ENCODE measurements around the gene CSK. TPM values are rescaled to one million over a fixed set of nuclear protein-coding genes. Genes with fewer than 3 reads are reported as not detected.

CSK gene
- total and polyA plus RNA-seq, 8 donors, result 15.2 to 61.0 (median 24.0) TPM

GRCh38 chr15:74843445-74843828 is 61.6 kb downstream of the CSK start:
- DNase-seq, result no peak
- 16 to 19% (median 17%) methylated on average over 16 to 18 of the region's 18 CpGs for WGBS, 5 donors
- intact Hi-C loops (cut with DNase I; ENCODE audit: low total_unique reads), result loop anchor here (10.0 kb wide), 1 partner anchor 51 kb away; the partner anchor contains the start of gene MPI
- peak overlapping the region; percentile 75 to 84 (median 80) for H3K4me3 ChIP-seq
- H3K36me3 ChIP-seq, result peaks cover 22 to 76% (median 69%) of the 10 kb centered on the region in 4 donors
- H3K4me1 ChIP-seq, result peaks cover 22 to 60% (median 38%) of the 10 kb centered on the region in 4 donors
- no peaks in the 10 kb centered on the region for H3K9me3 ChIP-seq
- H3K27ac ChIP-seq, result peak overlapping the region; percentile 85 to 93 (median 88)
- TF ChIP-seq EP300 (IDR thresholded peaks at IDR 0.05), result no peak
- no peak for TF ChIP-seq CTCF (IDR thresholded peaks at IDR 0.05)
- TF ChIP-seq POLR2A (IDR thresholded peaks at IDR 0.05), result no peak
- TF ChIP-seq POLR2AphosphoS5 (IDR thresholded peaks at IDR 0.05), result no peak
- H3K27me3 ChIP-seq, result no peaks in the 10 kb centered on the region

- intact Hi-C loops (cut with DNase I; ENCODE audit: low total_unique reads), result loop anchor here (10.0 kb wide), 1 partner anchor 51 kb away; the partner anchor contains the start of gene MPI
- no peak for DNase-seq
- Histone ChIP-seq H3K27ac (peak overlapping the region; percentile 85 to 93 (median 88)), H3K36me3 (peaks cover 27 to 76% (median 69%) of the 10 kb centered on the region in 4 donors), H3K9me3 (no peaks in the 10 kb centered on the region), H3K27me3 (no peaks in the 10 kb centered on the region), H3K4me1 (peaks cover 22 to 60% (median 38%) of the 10 kb centered on the region in 4 donors), H3K4me3 (peak overlapping the region; percentile 75 to 84 (median 80))
- WGBS, 5 donors, result 47 to 62% (median 55%) methylated on average over 5 to 12 of the region's 12 CpGs
- TF ChIP-seq POLR2A (IDR thresholded peaks at IDR 0.05), result no peak
- TF ChIP-seq EP300 (IDR thresholded peaks at IDR 0.05), result no peak
- no peak for TF ChIP-seq POLR2AphosphoS5 (IDR thresholded peaks at IDR 0.05)
- no peak for TF ChIP-seq CTCF (IDR thresholded peaks at IDR 0.05)
Observed at GRCh38 chr15:74843891-74844299, 62.0 kb downstream of the CSK start.

- peak overlapping the region in 4 of 5 donors; percentile 8 to 91 (median 70) for H3K27ac ChIP-seq
- no peak for TF ChIP-seq CTCF (IDR thresholded peaks at IDR 0.05)
- no peak for TF ChIP-seq POLR2AphosphoS5 (IDR thresholded peaks at IDR 0.05)
- no peak for TF ChIP-seq POLR2A (IDR thresholded peaks at IDR 0.05)
- TF ChIP-seq EP300 (IDR thresholded peaks at IDR 0.05), result no peak
- 68 to 76% (median 71%) methylated on average over 12 of the region's 12 CpGs for WGBS, 5 donors
- no peaks in the 10 kb centered on the region for H3K27me3 ChIP-seq
- intact Hi-C loops (cut with DNase I; ENCODE audit: low total_unique reads), result loop anchor here (10.0 kb wide), 1 partner anchor 50 kb away; the partner anchor contains the start of gene MPI
- DNase-seq, result no peak
- H3K4me3 ChIP-seq, result no peak overlapping the region
- H3K36me3 ChIP-seq, result peaks cover 27 to 76% (median 69%) of the 10 kb centered on the region in 4 donors
- H3K4me1 ChIP-seq, result peaks cover 22 to 60% (median 38%) of the 10 kb centered on the region in 4 donors
- no peaks in the 10 kb centered on the region for H3K9me3 ChIP-seq
Observed at GRCh38 chr15:74844319-74845207, 62.7 kb downstream of the CSK start.

- WGBS, 5 donors, result 52 to 74% (median 72%) methylated on average over 5 of the region's 5 CpGs
- Histone ChIP-seq H3K27ac (peak overlapping the region in 3 of 5 donors; percentile 8 to 53 (median 36)), H3K9me3 (no peaks in the 10 kb centered on the region), H3K27me3 (no peaks in the 10 kb centered on the region), H3K36me3 (peaks cover 33 to 76% (median 69%) of the 10 kb centered on the region in 4 donors), H3K4me3 (no peak overlapping the region), H3K4me1 (peaks cover 22 to 57% (median 37%) of the 10 kb centered on the region in 4 donors)
- intact Hi-C loops (cut with DNase I; ENCODE audit: low total_unique reads), result loop anchor here (10.0 kb wide), 1 partner anchor 50 kb away; the partner anchor contains the start of gene MPI
- no peak for DNase-seq
- TF ChIP-seq CTCF (IDR thresholded peaks at IDR 0.05), result no peak
- no peak for TF ChIP-seq POLR2AphosphoS5 (IDR thresholded peaks at IDR 0.05)
- no peak for TF ChIP-seq EP300 (IDR thresholded peaks at IDR 0.05)
- no peak for TF ChIP-seq POLR2A (IDR thresholded peaks at IDR 0.05)
Observed at GRCh38 chr15:74845208-74845568, 63.3 kb downstream of the CSK start.
